IMR-90 (cell line): Measurements from ENCODE around the gene CHTF8. TPM values are rescaled to one million over a fixed set of nuclear protein-coding genes. Genes with fewer than 3 reads are reported as not detected.

Source experiments
- ATAC-seq: fragments of 200-7000 bp; cut with Tn5 transposase; 2 replicates; pipeline ENCODE4 v1.9.1; 2020; ENCODE audit warnings: low read depth, mild to moderate bottlenecking, moderate library complexity
- BruUV-seq: library from RNA; stranded (reverse); fragments of 400-500 nt; replicated peaks from 2 replicates; lab custom pipeline; 2021; lab: Mats Ljungman, UMichigan
- CTCF ChIA-PET: fragments of 300-600 bp; formaldehyde crosslinking; extraction: SDS; loops from one replicate; lab custom pipeline; 2021; ENCODE audit warnings: antibody characterized with exemption; lab: Yijun Ruan, JAX
- POLR2A ChIA-PET: fragments of 300-600 bp; sonication (Branson Sonifier 250); formaldehyde crosslinking; loops from one replicate; lab custom pipeline; 2022; ENCODE audit warnings: antibody characterized with exemption; ENCODE audit not compliant: unreplicated experiment; lab: Charles Lee
- DNase-seq: peaks from one replicate; pipeline ENCODE4 v3.0.0; 2013
- H2AFZ ChIP-seq: replicated peaks from 2 replicates; pipeline ENCODE3; 2013; ENCODE audit warnings: low read length, mild to moderate bottlenecking; ENCODE audit not compliant: poor library complexity
- H2AK5ac ChIP-seq: 2 replicates; pipeline ENCODE4 v1.6.1; 2013; ENCODE audit warnings: low read depth, low read length, inconsistent platforms
- H2AK9ac ChIP-seq: replicated peaks from 2 replicates; pipeline ENCODE3; 2013; ENCODE audit warnings: mild to moderate bottlenecking, low read depth, low read length, moderate library complexity; ENCODE audit not compliant: poor library complexity
- H2BK120ac ChIP-seq: 2 replicates; pipeline ENCODE4 v1.6.1; 2013; ENCODE audit warnings: low read depth, low read length, inconsistent platforms
- H2BK15ac ChIP-seq: 3 replicates; pipeline ENCODE4 v1.6.1; 2013; ENCODE audit warnings: low read depth, low read length, inconsistent platforms
- H2BK20ac ChIP-seq: 2 replicates; pipeline ENCODE4 v1.6.1; 2013; ENCODE audit warnings: low read depth, mild to moderate bottlenecking, inconsistent platforms, low read length, moderate library complexity
- H2BK5ac ChIP-seq: 2 replicates; pipeline ENCODE4 v1.6.1; 2013; ENCODE audit warnings: mild to moderate bottlenecking, low read depth, low read length, inconsistent platforms; ENCODE audit not compliant: poor library complexity, severe bottlenecking
- H3K14ac ChIP-seq: replicated peaks from 2 replicates; pipeline ENCODE4 v1.6.1; 2013; ENCODE audit warnings: low read depth, low read length, inconsistent platforms
- H3K18ac ChIP-seq: 2 replicates; pipeline ENCODE4 v1.6.1; 2013; ENCODE audit warnings: low read depth, low read length, control low read depth
- H3K23ac ChIP-seq: 2 replicates; pipeline ENCODE4 v1.6.1; 2013; ENCODE audit warnings: low read depth, low read length, inconsistent platforms
- H3K27ac ChIP-seq: 2 replicates; pipeline ENCODE4 v1.5.1; 2013; ENCODE audit warnings: mild to moderate bottlenecking, control low read depth, low read length; ENCODE audit not compliant: insufficient read depth
- H3K27me3 ChIP-seq: 2 replicates; pipeline ENCODE4 v1.6.1; 2013; ENCODE audit warnings: low read length; ENCODE audit not compliant: control insufficient read depth, insufficient read depth
- H3K36me3 ChIP-seq: 2 replicates; pipeline ENCODE4 v1.6.1; 2013; ENCODE audit warnings: low read length, mixed read lengths; ENCODE audit not compliant: control insufficient read depth, insufficient read depth
- H3K4ac ChIP-seq: 2 replicates; pipeline ENCODE4 v1.6.1; 2013; ENCODE audit warnings: low read depth, low read length, inconsistent platforms
- H3K4me1 ChIP-seq: 2 replicates; pipeline ENCODE4 v1.6.1; 2013; ENCODE audit warnings: low read length, mixed read lengths; ENCODE audit not compliant: control insufficient read depth, insufficient read depth
- H3K4me2 ChIP-seq: 2 replicates; pipeline ENCODE4 v1.6.1; 2013; ENCODE audit warnings: low read depth, mild to moderate bottlenecking, control low read depth, low read length, moderate library complexity
- H3K4me3 ChIP-seq: 2 replicates; pipeline ENCODE4 v1.5.1; 2013; ENCODE audit warnings: low read depth, mild to moderate bottlenecking, control low read depth, low read length, moderate library complexity; ENCODE audit not compliant: insufficient read depth
- H3K56ac ChIP-seq: 2 replicates; pipeline ENCODE4 v1.6.1; 2013; ENCODE audit warnings: low read length, inconsistent platforms; ENCODE audit not compliant: insufficient read depth; ENCODE audit errors: extremely low read depth
- H3K79me1 ChIP-seq, 2 experiments: 2 replicates each; pipeline ENCODE4 v1.6.1; 2013; ENCODE audit warnings: low read length in 2 of 2, inconsistent platforms in 1 of 2, low read depth in 1 of 2
- H3K9ac ChIP-seq: 2 replicates; pipeline ENCODE4 v1.6.1; 2013; ENCODE audit warnings: low read depth, low read length, control low read depth
- H3K9me1 ChIP-seq: 2 replicates; pipeline ENCODE4 v1.6.1; 2013; ENCODE audit warnings: low read length, inconsistent platforms; ENCODE audit not compliant: insufficient read depth
- H3K9me3 ChIP-seq: 2 replicates; pipeline ENCODE4 v1.6.1; 2013; ENCODE audit warnings: low read length; ENCODE audit not compliant: control insufficient read depth, insufficient read depth
- H4K20me1 ChIP-seq: 2 replicates; pipeline ENCODE4 v1.6.1; 2013; ENCODE audit warnings: low read length, inconsistent platforms; ENCODE audit not compliant: insufficient read depth
- H4K5ac ChIP-seq: 2 replicates; pipeline ENCODE4 v1.6.1; 2013; ENCODE audit warnings: mild to moderate bottlenecking, low read depth, low read length, control low read depth
- H4K8ac ChIP-seq, 2 experiments: 2 replicates each; pipeline ENCODE4 v1.6.1; 2013; ENCODE audit warnings: low read depth in 2 of 2, low read length in 2 of 2, control low read depth in 1 of 2, inconsistent platforms in 1 of 2
- H4K91ac ChIP-seq: 2 replicates; pipeline ENCODE4 v1.6.1; 2013; ENCODE audit warnings: low read depth, low read length, inconsistent platforms; ENCODE audit not compliant: insufficient read depth
- BHLHE40 ChIP-seq: fragments of 150-350 bp; IDR thresholded peaks from 2 replicates; pipeline ENCODE4 v1.6.1; 2016; ENCODE audit warnings: mild to moderate bottlenecking, low read depth, low read length
- CTCF ChIP-seq: conservative IDR thresholded peaks from 2 replicates; pipeline ENCODE4 v1.5.1; 2012; ENCODE audit warnings: mild to moderate bottlenecking, low read depth, low read length, improper control_type of control experiment
- MAZ ChIP-seq: IDR thresholded peaks from 2 replicates; pipeline ENCODE4 v1.6.1; 2012; ENCODE audit warnings: low read depth, mild to moderate bottlenecking, low read length, improper control_type of control experiment, moderate library complexity, borderline replicate concordance
- MXI1 ChIP-seq: IDR thresholded peaks from 2 replicates; pipeline ENCODE4 v1.6.1; 2012; ENCODE audit warnings: low read depth, mild to moderate bottlenecking, low read length, moderate library complexity, borderline replicate concordance
- NFE2L2 ChIP-seq: fragments of 150-350 bp; IDR thresholded peaks from 2 replicates; pipeline ENCODE4 v1.6.1; 2016; ENCODE audit warnings: low read depth, mild to moderate bottlenecking, low read length
- RAD21 ChIP-seq: IDR thresholded peaks from 2 replicates; pipeline ENCODE4 v1.6.1; 2012; ENCODE audit warnings: low read length, improper control_type of control experiment
- WGBS, 2 experiments: methylation state at CpG; one replicate each; pipeline versions ENCODE4 v1.1.5 to v1.1.7; 2013; ENCODE audit warnings: missing lambda C conversion rate in 2 of 2; ENCODE audit not compliant: insufficient read length in 1 of 2; ENCODE audit errors: extremely low coverage in 2 of 2; 5-methylcytosine and 5-hydroxymethylcytosine counted together
- dilution Hi-C: fragments of 300-500 bp; cut with HindIII; formaldehyde crosslinking; loops from one replicate; pipeline ENCODE4 v1.14.3; 2018; ENCODE audit warnings: low sequenced_read_pairs; ENCODE audit not compliant: unreplicated experiment
- in situ Hi-C: fragments of 300-500 bp; cut with MboI; formaldehyde crosslinking; loops from 3 replicates; pipeline ENCODE4 v1.14.3; 2019; ENCODE audit warnings: low sequenced_read_pairs, inconsistent platforms, mixed read lengths
- intact Hi-C: fragments of 100-400 bp; cut with micrococcal nuclease; formaldehyde crosslinking; loops from 2 replicates; pipeline ENCODE4 v1.10.0; 2022
- polyA plus RNA-seq, 3 experiments: library from polyadenylated mRNA; depleted of rRNA; stranded (reverse); fragments of >200 nt; gene quantifications; 2 replicates each; pipeline ENCODE4 v1.2.3, GENCODE V29; 2012; ENCODE audit warnings: low replicate concordance in 1 of 3
- total RNA-seq: library from RNA; depleted of rRNA; stranded (reverse); fragments of >200 nt; gene quantifications from 2 replicates; pipeline ENCODE4 v1.2.3, GENCODE V29; 2012

CHTF8 gene
- total and polyA plus RNA-seq, 2 of the 4 experiments (the other 2 are of a cell fraction): 47.1 to 122 TPM

GRCh38 chr16:69116256-69116875 lies 16.0 kb downstream of the CHTF8 start:
- Histone ChIP-seq H2AK9ac (no peak overlapping the region), H3K27me3 (no peaks in the 10 kb centered on the region), H2AK5ac (no peak overlapping the region), H3K4ac (no peak overlapping the region), H3K4me3 (no peak overlapping the region), H3K36me3 (peaks cover 59% of the 10 kb centered on the region), H3K4me1 (no peaks in the 10 kb centered on the region), H2BK120ac (no peak overlapping the region), H3K9me1 (peaks cover 11% of the 10 kb centered on the region), H3K79me1 (peaks cover 32 to 69% of the 10 kb centered on the region in 2 experiments), H3K9ac (no peak overlapping the region), H4K8ac (no peak overlapping the region), H3K14ac (no peak overlapping the region), H4K91ac (no peak overlapping the region), H2BK20ac (no peak overlapping the region), H3K23ac (no peak overlapping the region), H3K9me3 (no peaks in the 10 kb centered on the region), H2BK5ac (no peak overlapping the region), H3K56ac (no peak overlapping the region), H4K20me1 (peaks cover 23% of the 10 kb centered on the region), H2AFZ (no peak overlapping the region), H3K4me2 (no peak overlapping the region), H4K5ac (no peak overlapping the region), H3K27ac (no peak overlapping the region), H3K18ac (no peak overlapping the region), H2BK15ac (no peak overlapping the region)
- dilution Hi-C loops: no loop called here
- in situ Hi-C loops: loop anchor here (5.0 to 10.0 kb wide), 3 partner anchors 142 to 412 kb away; no protein-coding TSS in a partner anchor
- intact Hi-C loops: no loop called here
- BruUV-seq: no TSS peak
- ATAC-seq (no peak), DNase-seq (no peak)
- CTCF ChIA-PET: no interaction called here
- POLR2A ChIA-PET: no interaction called here
- 93% methylated on average over 3 of the region's 7 CpGs; no CpG with 5 or more reads in 1 of the 2 experiments for WGBS, 2 experiments
- TF ChIP-seq RAD21 (no peak), MAZ (no peak), MXI1 (no peak), CTCF (no peak), BHLHE40 (no peak), NFE2L2 (no peak)
